ENCODE results near the gene PREX1. TPM values are rescaled to one million over a fixed set of nuclear protein-coding genes. Genes with fewer than 3 reads are reported as not detected.

PREX1 gene
- total and polyA plus RNA-seq, 2 of the 4 experiments (the other 2 are of a cell fraction) = 0.67 to 0.72 TPM

- no peak overlapping the region for H4K8ac ChIP-seq (ENCODE audit: low read depth in 2 of 2, low read length in 2 of 2)
- H3K79me1 ChIP-seq (ENCODE audit: low read depth in 1 of 2, low read length in 2 of 2) = no peaks in the 10 kb centered on the region
- TF ChIP-seq USF2 (IDR thresholded peaks at IDR 0.05; ENCODE audit: low read depth, low read length) (no peak), RAD21 (IDR thresholded peaks at IDR 0.05; ENCODE audit: low read length) (no peak), RCOR1 (IDR thresholded peaks at IDR 0.05; ENCODE audit: insufficient replicate concordance, low read length) (no peak), SMC3 (IDR thresholded peaks at IDR 0.05; ENCODE audit: low read depth, low read length) (no peak)
- H2AFZ ChIP-seq (replicated peaks; ENCODE audit: low read length, poor library complexity) = no peak overlapping the region
- H2BK20ac ChIP-seq (ENCODE audit: low read depth, low read length) = no peak overlapping the region
- H3K14ac ChIP-seq (replicated peaks; ENCODE audit: low read depth, low read length) = no peak overlapping the region
- H2BK15ac ChIP-seq (ENCODE audit: low read depth, low read length) = no peak overlapping the region
- WGBS, 2 experiments (ENCODE audit: extremely low coverage in 2 of 2, insufficient read length in 1 of 2) = 100% methylated on average over 4 of the region's 11 CpGs; no CpG with 5 or more reads in 1 of the 2 experiments
- no peaks in the 10 kb centered on the region; the same call in 1 of the 2 replicates for H3K4me1 ChIP-seq (ENCODE audit: control insufficient read depth, insufficient read depth, low read length)
- in situ Hi-C loops (cut with MboI; ENCODE audit: low sequenced_read_pairs) (no loop called here), dilution Hi-C loops (cut with HindIII; ENCODE audit: low sequenced_read_pairs, unreplicated experiment) (no loop called here), intact Hi-C loops (cut with micrococcal nuclease) (loop anchor here (10.0 kb wide), 1 partner anchor 173 kb away; the partner anchor contains the start of gene PREX1)
- no peak overlapping the region for H2AK5ac ChIP-seq (ENCODE audit: low read depth, low read length)
- no peak overlapping the region for H3K4ac ChIP-seq (ENCODE audit: low read depth, low read length)
- H3K27me3 ChIP-seq (ENCODE audit: control insufficient read depth, insufficient read depth, low read length) = peaks cover 2% of the 10 kb centered on the region; the same call in 1 of the 2 replicates
- H4K5ac ChIP-seq (ENCODE audit: low read depth, low read length) = no peak overlapping the region
- DNase-seq (no peak), ATAC-seq (ENCODE audit: low read depth) (no peak)
- H3K9me3 ChIP-seq (ENCODE audit: control insufficient read depth, insufficient read depth, low read length) = no peaks in the 10 kb centered on the region
- no peak overlapping the region for H3K56ac ChIP-seq (ENCODE audit: extremely low read depth, insufficient read depth, low read length)
- no peaks in the 10 kb centered on the region; the same call in 1 of the 2 replicates for H3K9me1 ChIP-seq (ENCODE audit: insufficient read depth, low read length)
- ChIA-PET CTCF (interaction anchor here (0.6 to 0.7 kb wide), 3 partner anchors 253 to 879 kb away, joined by 3 read pairs; no protein-coding TSS in a partner anchor), POLR2A (ENCODE audit: unreplicated experiment) (no interaction called here)
- no TSS peak for BruUV-seq (replicated peaks)
- no peak overlapping the region for H4K91ac ChIP-seq (ENCODE audit: insufficient read depth, low read depth, low read length)
- H2BK5ac ChIP-seq (ENCODE audit: low read depth, low read length, poor library complexity, severe bottlenecking) = no peak overlapping the region
- H3K27ac ChIP-seq (ENCODE audit: insufficient read depth, low read length) = no peak overlapping the region
- H3K36me3 ChIP-seq (ENCODE audit: control insufficient read depth, insufficient read depth, low read length) = no peaks in the 10 kb centered on the region
- no peaks in the 10 kb centered on the region for H4K20me1 ChIP-seq (ENCODE audit: insufficient read depth, low read length)
- no peak overlapping the region for H3K4me3 ChIP-seq (ENCODE audit: insufficient read depth, low read depth, low read length)
- no peak overlapping the region for H3K9ac ChIP-seq (ENCODE audit: low read depth, low read length)
- no peak overlapping the region for H3K4me2 ChIP-seq (ENCODE audit: low read depth, low read length)
- H2AK9ac ChIP-seq (replicated peaks; ENCODE audit: low read depth, low read length, poor library complexity) = no peak overlapping the region
- H3K18ac ChIP-seq (ENCODE audit: low read depth, low read length) = no peak overlapping the region
- no peak overlapping the region for H2BK120ac ChIP-seq (ENCODE audit: low read depth, low read length)
- H3K23ac ChIP-seq (ENCODE audit: low read depth, low read length) = no peak overlapping the region
Observed at GRCh38 chr20:48651960-48652359, 175.8 kb downstream of the PREX1 start.
